GM10266 (cell line): ENCODE results near the gene EMC8.

Experiments used
- DNase-seq: peaks from one replicate; pipeline ENCODE4 v3.0.0; 2012; ENCODE audit errors: extremely low spot score
- CTCF ChIP-seq: IDR thresholded peaks from 2 replicates; pipeline ENCODE4 v1.5.1; 2012; ENCODE audit warnings: mild to moderate bottlenecking, low read depth; ENCODE audit not compliant: control insufficient read depth, insufficient read depth; ENCODE audit errors: missing control alignments

The EMC8 gene

GRCh38 chr16:85789773-85790172 lies 9.6 kb downstream of the EMC8 start:
- no peak for TF ChIP-seq CTCF
- no peak for DNase-seq

GRCh38 chr16:85788819-85789218 lies 10.5 kb downstream of the EMC8 start:
- no peak for DNase-seq
- TF ChIP-seq CTCF: no peak

GRCh38 chr16:85785927-85786326 lies 13.4 kb downstream of the EMC8 start:
- DNase-seq: no peak
- TF ChIP-seq CTCF: no peak

- no peak for DNase-seq
- no peak for TF ChIP-seq CTCF
These were observed 14.5 kb downstream of the EMC8 start for GRCh38 chr16:85784813-85785212.

- no peak for TF ChIP-seq CTCF
- no peak for DNase-seq
These were observed 15.9 kb downstream of the EMC8 start for GRCh38 chr16:85783441-85783840.

GRCh38 chr16:85782451-85782850 lies 16.9 kb downstream of the EMC8 start:
- no peak for TF ChIP-seq CTCF
- DNase-seq: no peak

GRCh38 chr16:85781695-85782370 lies 17.5 kb downstream of the EMC8 start:
- DNase-seq: no peak
- TF ChIP-seq CTCF: no peak
